IPS DF 4.7 (cell line): ENCODE data around the gene HK1.
A peak's percentile ranks its signal among the peaks of the same experiment; 100 is the strongest.
"Not testable (repeated sequence)": the region's sequence is repeated elsewhere in the genome, so short reads cannot be mapped to it uniquely, and the experiment has no call there.

Source experiments
- DNase-seq: peaks from one replicate; pipeline ENCODE4 v3.0.0-alpha.2; 2013; ENCODE audit warnings: low spot score; ENCODE audit errors: extremely low read depth

The HK1 gene

GRCh38 chr10:69446650-69447151 lies 168.4 kb downstream of the HK1 start:
- no peak for DNase-seq

- no peak for DNase-seq
Observed at GRCh38 chr10:69449841-69450240, 171.5 kb downstream of the HK1 start.

GRCh38 chr10:69450395-69450794 lies 172.1 kb downstream of the HK1 start:
- not testable (repeated sequence) for DNase-seq

- peak; percentile 74 for DNase-seq
Observed at GRCh38 chr10:69451209-69451783, 173.0 kb downstream of the HK1 start, which contains the start of gene TSPAN15. Gene TSPAN15, plus strand, starts transcription at chr10:69451465. Its CDS starts 130 bp downstream, at chr10:69451595.
